BLaER1 (cell line): ENCODE data around the gene AP2B1.
"Not testable (repeated sequence)": the region's sequence is repeated elsewhere in the genome, so short reads cannot be mapped to it uniquely, and the experiment has no call there.

ENCODE experiments used
- H3K27ac ChIP-seq: shearing (Covaris generic); formaldehyde crosslinking; 2 replicates; pipeline ENCODE4 v1.8.1; 2022
- H3K27me3 ChIP-seq: shearing (Covaris generic); formaldehyde crosslinking; 2 replicates; pipeline ENCODE4 v1.8.1; 2022
- H3K36me3 ChIP-seq: shearing (Covaris generic); formaldehyde crosslinking; 2 replicates; pipeline ENCODE4 v1.8.1; 2022
- H3K4me1 ChIP-seq: shearing (Covaris generic); formaldehyde crosslinking; 2 replicates; pipeline ENCODE4 v1.8.1; 2022
- H3K4me2 ChIP-seq: shearing (Covaris generic); formaldehyde crosslinking; 2 replicates; pipeline ENCODE4 v1.8.1; 2022
- H3K4me3 ChIP-seq: shearing (Covaris generic); formaldehyde crosslinking; 2 replicates; pipeline ENCODE4 v1.8.1; 2022
- H3K9ac ChIP-seq: shearing (Covaris generic); formaldehyde crosslinking; 2 replicates; pipeline ENCODE4 v1.8.1; 2022
- H3K9me3 ChIP-seq: shearing (Covaris generic); formaldehyde crosslinking; 2 replicates; pipeline ENCODE4 v1.8.1; 2022
- H4K20me1 ChIP-seq: shearing (Covaris generic); formaldehyde crosslinking; 2 replicates; pipeline ENCODE4 v1.8.1; 2022
- Cebpa-rat ChIP-seq: shearing (Covaris generic); IDR thresholded peaks from 2 replicates; pipeline ENCODE4 v1.8.1; 2022

Gene AP2B1

DNA sequence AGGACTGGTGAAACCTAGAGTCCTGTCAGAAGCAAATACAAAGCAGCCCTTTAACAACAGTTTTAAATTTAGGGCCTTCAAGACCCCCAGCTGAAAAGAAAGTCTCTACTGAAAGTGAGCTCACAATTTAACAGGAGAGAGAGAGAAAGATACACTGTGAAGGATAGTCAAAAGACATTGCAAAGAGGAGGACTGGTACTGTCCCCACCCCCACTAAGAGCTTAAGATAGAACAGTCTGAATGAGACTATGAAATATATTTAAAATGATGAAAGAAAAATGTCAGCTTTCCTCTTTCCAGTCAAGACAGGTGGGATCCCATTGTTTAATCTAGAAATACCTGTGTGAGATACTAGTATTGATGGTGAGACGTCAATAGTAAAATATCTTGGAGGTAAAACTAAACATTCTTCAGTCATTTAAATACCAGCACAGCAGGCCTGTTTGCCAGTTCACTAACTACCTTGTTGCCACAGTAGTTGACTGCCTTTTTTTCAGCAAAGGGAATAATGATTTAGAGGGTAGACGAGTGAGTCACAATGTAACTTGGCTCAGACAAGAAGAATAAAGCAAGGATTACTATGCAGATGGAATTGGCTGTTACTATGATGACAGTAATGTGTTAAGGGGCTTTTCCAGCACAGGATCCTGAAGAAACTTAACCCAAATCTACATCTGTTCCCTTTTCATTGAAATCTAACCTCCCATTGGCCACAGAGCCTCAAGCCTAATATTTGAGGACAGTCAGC is 97.1 kb downstream of the AP2B1 start:
- Histone ChIP-seq H3K4me1 (no peaks in the 10 kb centered on the region), H4K20me1 (no peaks in the 10 kb centered on the region), H3K9me3 (no peaks in the 10 kb centered on the region), H3K9ac (no peak overlapping the region), H3K27me3 (no peaks in the 10 kb centered on the region), H3K36me3 (peaks cover 97% of the 10 kb centered on the region), H3K4me2 (no peak overlapping the region), H3K27ac (no peak overlapping the region), H3K4me3 (no peak overlapping the region)
- TF ChIP-seq Cebpa-rat = no peak

DNA sequence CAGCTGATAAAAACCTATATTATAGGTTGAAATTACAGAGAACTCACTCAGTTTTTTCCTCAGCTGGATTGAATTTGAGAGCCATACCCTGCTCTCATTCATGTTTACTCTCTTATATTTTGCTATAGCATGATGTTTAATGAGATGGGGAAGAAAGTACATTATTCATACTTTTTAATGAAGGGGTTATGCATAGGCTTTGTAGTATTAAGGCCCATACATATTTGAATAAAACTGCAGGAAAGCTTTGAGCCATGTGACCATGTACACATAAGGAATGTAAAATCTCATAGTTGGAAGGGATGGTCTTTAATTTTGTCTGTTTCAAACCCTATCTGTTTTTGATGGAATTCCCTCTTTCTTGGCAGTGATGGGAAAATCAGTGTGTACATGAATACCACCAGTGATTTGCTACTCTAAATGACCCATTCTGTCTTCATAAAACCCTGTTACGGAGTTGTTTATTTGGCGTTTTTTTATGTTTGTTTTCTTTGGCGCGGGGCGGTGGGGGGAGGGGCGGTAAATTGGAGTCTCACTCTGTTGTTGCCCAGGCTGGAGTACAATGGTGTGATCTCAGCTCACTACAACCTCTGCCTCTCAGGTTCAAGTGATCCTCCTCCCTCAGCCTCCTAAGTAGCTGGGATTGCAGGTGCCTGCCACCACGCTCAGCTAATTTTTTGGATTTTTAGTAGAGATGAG is 105.5 kb downstream of the AP2B1 start:
- Histone ChIP-seq H3K4me3 (no peak overlapping the region), H3K9ac (no peak overlapping the region), H3K27ac (no peak overlapping the region), H3K4me2 (no peak overlapping the region), H3K27me3 (no peaks in the 10 kb centered on the region), H3K4me1 (no peaks in the 10 kb centered on the region), H3K36me3 (peaks cover 92% of the 10 kb centered on the region), H4K20me1 (peaks cover 5% of the 10 kb centered on the region; the same call in 1 of the 2 replicates), H3K9me3 (peaks cover 4% of the 10 kb centered on the region; the same call in 1 of the 2 replicates)
- no peak for TF ChIP-seq Cebpa-rat

DNA sequence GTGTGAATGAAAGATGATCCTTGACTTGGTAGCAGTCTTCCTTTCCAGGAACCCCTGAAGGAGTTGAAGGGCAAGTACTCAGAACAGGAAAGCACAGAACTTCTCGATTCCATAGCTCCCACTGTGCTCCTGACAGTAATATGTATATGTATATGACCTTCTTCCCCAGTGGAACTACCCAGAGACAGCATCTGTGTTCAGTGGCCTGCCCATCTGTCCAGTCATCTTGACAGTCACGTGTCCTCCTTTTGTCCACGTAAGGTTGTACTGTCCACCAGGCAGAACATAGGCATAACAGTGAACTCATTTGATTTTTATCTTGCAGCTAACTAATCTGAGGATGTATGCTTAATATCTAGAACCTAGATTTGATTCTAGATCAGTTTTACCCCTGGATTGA is 106.5 kb downstream of the AP2B1 start:
- Histone ChIP-seq H3K4me3 (no peak overlapping the region), H3K27ac (no peak overlapping the region), H4K20me1 (peaks cover 12% of the 10 kb centered on the region; the same call in 1 of the 2 replicates), H3K4me2 (no peak overlapping the region), H3K27me3 (no peaks in the 10 kb centered on the region), H3K9ac (no peak overlapping the region), H3K36me3 (peaks cover 89% of the 10 kb centered on the region), H3K9me3 (peaks cover 4% of the 10 kb centered on the region; the same call in 1 of the 2 replicates), H3K4me1 (no peaks in the 10 kb centered on the region)
- TF ChIP-seq Cebpa-rat = no peak

DNA sequence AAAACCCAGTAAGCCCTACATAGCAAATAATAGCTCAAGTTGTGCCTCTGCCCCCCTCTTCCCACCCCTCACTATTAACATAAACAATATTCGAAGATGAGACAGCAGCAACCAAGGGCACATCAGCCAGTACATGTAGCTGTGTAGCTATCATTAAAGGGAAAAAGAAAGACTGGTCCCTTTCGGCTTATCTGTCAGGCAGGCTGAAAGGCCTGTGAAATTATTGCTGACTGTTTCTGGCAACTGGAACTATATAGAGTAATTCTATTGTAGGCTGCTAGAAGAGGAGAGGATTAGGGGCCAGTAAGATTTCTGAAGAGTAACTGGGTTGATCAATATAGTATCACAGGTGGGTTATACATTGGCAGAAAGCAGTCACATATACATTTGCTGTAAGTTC is 107.8 kb downstream of the AP2B1 start:
- peaks cover 86% of the 10 kb centered on the region for H3K36me3 ChIP-seq
- peaks cover 17% of the 10 kb centered on the region; the same call in 1 of the 2 replicates for H4K20me1 ChIP-seq
- no peak for TF ChIP-seq Cebpa-rat

GRCh38 chr17:35695613-35696012 is 108.5 kb downstream of the AP2B1 start:
- no peaks in the 10 kb centered on the region for H3K9me3 ChIP-seq
- H3K27me3 ChIP-seq = no peaks in the 10 kb centered on the region
- H3K9ac ChIP-seq = no peak overlapping the region

More for the DNA sequence above, 107.8 kb downstream of the AP2B1 start:
- Histone ChIP-seq H3K4me2 (no peak overlapping the region), H3K4me3 (no peak overlapping the region), H3K9ac (no peak overlapping the region), H3K27ac (no peak overlapping the region), H3K27me3 (no peaks in the 10 kb centered on the region), H3K9me3 (0 out of 2 replicates have a peak, but pooled peaks cover under 1% of the 10 kb centered on the region), H3K4me1 (no peaks in the 10 kb centered on the region)

DNA sequence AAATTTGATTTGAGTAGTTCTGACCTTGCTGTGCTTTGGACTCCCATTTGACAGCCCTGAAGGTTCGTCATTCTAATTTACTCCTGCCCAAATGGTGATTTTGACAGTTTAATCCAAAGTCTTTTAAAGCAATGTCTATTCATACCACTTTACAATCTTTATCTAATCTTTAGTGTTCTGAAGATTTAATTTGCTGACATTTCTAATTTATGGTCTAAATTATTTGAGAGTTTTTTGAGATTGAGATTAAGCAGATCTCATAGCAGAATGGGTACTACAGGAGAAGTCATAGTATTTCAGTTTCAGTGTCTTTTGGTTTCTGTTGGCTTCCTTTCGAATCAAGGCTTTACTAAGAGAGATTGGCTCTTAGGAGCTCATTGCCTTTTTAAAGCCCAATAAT is 111.7 kb downstream of the AP2B1 start:
- Histone ChIP-seq H3K9ac (no peak overlapping the region), H3K4me3 (no peak overlapping the region), H3K9me3 (no peaks in the 10 kb centered on the region), H3K27me3 (no peaks in the 10 kb centered on the region), H3K27ac (no peak overlapping the region), H3K4me1 (no peaks in the 10 kb centered on the region), H3K4me2 (no peak overlapping the region), H4K20me1 (peaks cover 12% of the 10 kb centered on the region; the same call in 1 of the 2 replicates), H3K36me3 (peaks cover 86% of the 10 kb centered on the region)
- no peak for TF ChIP-seq Cebpa-rat

More at GRCh38 chr17:35695613-35696012, 108.5 kb downstream of the AP2B1 start:
- peaks cover 86% of the 10 kb centered on the region for H3K36me3 ChIP-seq
- H3K27ac ChIP-seq = no peak overlapping the region
- no peak for TF ChIP-seq Cebpa-rat
- H3K4me1 ChIP-seq = no peaks in the 10 kb centered on the region
- no peak overlapping the region for H3K4me2 ChIP-seq
- peaks cover 18% of the 10 kb centered on the region; the same call in 1 of the 2 replicates for H4K20me1 ChIP-seq
- no peak overlapping the region for H3K4me3 ChIP-seq

DNA sequence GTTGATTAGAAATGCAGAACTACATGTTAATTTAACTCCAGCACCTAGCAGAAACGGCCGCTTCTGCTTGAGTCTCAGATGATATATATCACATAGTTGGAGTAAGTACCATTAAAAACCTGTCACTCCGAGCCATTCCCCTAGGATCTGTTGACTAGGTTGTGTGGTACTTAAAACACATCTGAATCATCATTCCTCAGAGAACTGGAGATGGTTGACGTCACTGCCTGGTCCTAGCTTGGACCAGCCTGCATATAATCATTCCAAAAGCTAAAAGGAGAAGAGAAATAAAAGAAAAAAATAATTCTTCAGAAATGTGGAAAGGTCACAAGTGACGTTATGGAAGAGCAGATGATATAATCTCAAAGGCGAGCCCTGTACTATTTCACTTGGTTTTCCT is 113.0 kb downstream of the AP2B1 start:
- H3K27ac ChIP-seq = no peak overlapping the region
- no peaks in the 10 kb centered on the region for H3K4me1 ChIP-seq
- no peak overlapping the region for H3K4me2 ChIP-seq
- H3K27me3 ChIP-seq = no peaks in the 10 kb centered on the region
- peaks cover 80% of the 10 kb centered on the region for H3K36me3 ChIP-seq
- TF ChIP-seq Cebpa-rat = no peak
- no peaks in the 10 kb centered on the region for H3K9me3 ChIP-seq
- peaks cover 12% of the 10 kb centered on the region for H4K20me1 ChIP-seq
- no peak overlapping the region for H3K9ac ChIP-seq
- no peak overlapping the region for H3K4me3 ChIP-seq

DNA sequence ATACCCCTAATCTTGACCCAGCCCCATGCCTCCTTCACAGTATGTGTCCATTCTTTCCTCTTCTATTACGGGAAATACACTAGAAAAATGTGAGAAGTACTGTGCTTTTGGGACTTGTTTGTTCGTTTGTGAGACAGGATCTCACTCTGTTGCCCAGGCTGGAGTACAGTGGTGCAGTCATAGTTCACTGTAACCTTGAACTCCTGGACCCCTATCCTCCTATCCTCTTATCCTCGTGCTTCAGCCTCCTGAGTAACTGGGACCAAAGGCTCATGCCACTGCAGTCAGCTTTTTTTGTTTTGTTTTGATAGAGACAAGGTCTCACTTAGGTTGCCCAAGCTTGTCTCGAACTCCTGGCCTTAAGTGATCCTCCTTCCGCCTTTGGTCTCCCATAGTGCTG is 114.4 kb downstream of the AP2B1 start:
- no peak overlapping the region for H3K4me3 ChIP-seq
- H3K4me2 ChIP-seq = no peak overlapping the region
- H3K27me3 ChIP-seq = no peaks in the 10 kb centered on the region
- no peaks in the 10 kb centered on the region for H3K4me1 ChIP-seq
- H4K20me1 ChIP-seq = peaks cover 22% of the 10 kb centered on the region
- no peaks in the 10 kb centered on the region for H3K9me3 ChIP-seq
- no peak for TF ChIP-seq Cebpa-rat
- no peak overlapping the region for H3K9ac ChIP-seq
- H3K27ac ChIP-seq = no peak overlapping the region
- peaks cover 78% of the 10 kb centered on the region for H3K36me3 ChIP-seq

DNA sequence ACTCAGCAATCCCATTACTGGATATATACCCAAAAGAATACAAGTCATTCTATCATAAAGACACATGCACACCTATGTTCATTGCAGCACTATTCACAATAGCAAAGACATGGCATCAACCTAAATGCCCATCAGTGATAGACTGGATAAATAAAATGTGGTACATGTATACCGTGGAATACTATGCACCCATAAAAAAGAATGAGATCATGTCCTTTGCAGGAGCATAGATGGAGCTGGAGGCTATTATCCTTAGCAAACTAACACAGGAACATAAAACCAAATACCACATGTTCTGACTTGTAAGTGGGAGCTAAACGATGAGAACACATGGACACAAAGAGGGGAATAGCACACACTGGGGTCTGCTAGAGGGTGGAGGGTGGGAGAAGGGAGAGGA is 116.2 kb downstream of the AP2B1 start:
- not testable (repeated sequence) for H3K4me1 ChIP-seq, H3K9me3 ChIP-seq, H3K9ac ChIP-seq, H3K4me3 ChIP-seq, H3K4me2 ChIP-seq, H3K27me3 ChIP-seq, H3K27ac ChIP-seq
- Histone ChIP-seq H4K20me1 (peaks cover 27% of the 10 kb centered on the region), H3K36me3 (peaks cover 81% of the 10 kb centered on the region)

DNA sequence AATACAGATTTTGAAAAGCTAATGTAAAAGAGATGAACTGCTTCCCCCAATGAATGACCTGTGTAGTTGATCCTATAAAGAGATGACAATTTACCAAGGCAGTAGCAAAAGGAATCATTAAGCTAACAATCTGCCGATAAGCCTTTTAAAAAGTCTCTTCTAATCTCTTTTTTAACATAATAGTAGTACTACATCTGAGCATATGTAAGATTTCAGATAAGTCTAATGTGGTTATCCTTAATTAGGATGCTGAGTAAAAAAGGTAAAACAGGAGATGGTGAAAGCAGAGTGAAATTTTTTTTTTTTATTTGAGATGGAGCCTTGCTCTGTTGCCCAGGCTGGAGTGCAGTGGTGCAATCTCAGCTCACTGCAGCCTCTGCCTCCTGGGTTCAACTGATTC is 118.1 kb downstream of the AP2B1 start:
- Histone ChIP-seq H3K4me3 (no peak overlapping the region), H4K20me1 (peaks cover 18% of the 10 kb centered on the region), H3K36me3 (peaks cover 82% of the 10 kb centered on the region), H3K9ac (no peak overlapping the region), H3K27me3 (no peaks in the 10 kb centered on the region), H3K4me2 (no peak overlapping the region), H3K9me3 (no peaks in the 10 kb centered on the region), H3K27ac (no peak overlapping the region), H3K4me1 (peaks cover 11% of the 10 kb centered on the region)
- no peak for TF ChIP-seq Cebpa-rat
